Liver (tissue), 9 donors: ENCODE measurements around the gene PCYOX1L. TPM values are rescaled to one million over a fixed set of nuclear protein-coding genes. Genes with fewer than 3 reads are reported as not detected.

Experiments
- DNase-seq: peaks from one replicate; pipeline ENCODE4 v3.0.0-alpha.2; 2017; ENCODE audit warnings: low spot score
- H3K27ac ChIP-seq, 2 donors: one replicate each; pipeline ENCODE4 v1.7.0; 2013; ENCODE audit warnings: inconsistent platforms in 2 of 2, low read length in 2 of 2, control low read depth in 1 of 2, low read depth in 1 of 2, mild to moderate bottlenecking in 1 of 2
- H3K27me3 ChIP-seq, 4 donors: one replicate each; pipeline versions ENCODE4 v1.6.1 to v1.7.0; 2013; ENCODE audit warnings: low read length in 3 of 4, inconsistent platforms in 1 of 4, mild to moderate bottlenecking in 1 of 4, moderate library complexity in 1 of 4; ENCODE audit not compliant: control insufficient read depth in 4 of 4, insufficient read depth in 4 of 4
- H3K36me3 ChIP-seq, 4 donors: one replicate each; pipeline versions ENCODE4 v1.6.1 to v1.7.0; 2013; ENCODE audit warnings: low read length in 3 of 4, mild to moderate bottlenecking in 3 of 4, low read depth in 1 of 4, moderate library complexity in 1 of 4; ENCODE audit not compliant: control insufficient read depth in 4 of 4, insufficient read depth in 3 of 4
- H3K4me1 ChIP-seq, 4 donors: one replicate each; pipeline versions ENCODE4 v1.6.1 to v1.7.0; 2013; ENCODE audit warnings: low read length in 3 of 4, mild to moderate bottlenecking in 3 of 4, moderate library complexity in 1 of 4; ENCODE audit not compliant: control insufficient read depth in 4 of 4, insufficient read depth in 4 of 4
- H3K4me3 ChIP-seq, 3 donors: one replicate each; pipeline versions ENCODE4 v1.6.1 to v1.7.0; 2013; ENCODE audit warnings: low read length in 3 of 3, control low read depth in 1 of 3, low read depth in 1 of 3, mild to moderate bottlenecking in 1 of 3
- H3K9ac ChIP-seq, 2 donors: one replicate each; pipeline ENCODE4 v1.7.0; 2013; ENCODE audit warnings: low read length in 2 of 2, mild to moderate bottlenecking in 2 of 2, moderate library complexity in 2 of 2, control low read depth in 1 of 2, low read depth in 1 of 2
- H3K9me3 ChIP-seq, 4 donors: one replicate each; pipeline versions ENCODE4 v1.6.1 to v1.7.0; 2013; ENCODE audit warnings: low read length in 3 of 4; ENCODE audit not compliant: control insufficient read depth in 4 of 4
- CTCF ChIP-seq: fragments of 150-350 bp; IDR thresholded peaks from 2 replicates; pipeline ENCODE4 v1.5.1; 2017; ENCODE audit warnings: improper control_type of control experiment, low read depth, low read length; ENCODE audit not compliant: missing input control
- EGR1 ChIP-seq, 2 donors: IDR thresholded peaks; 2 replicates each; pipeline ENCODE4 v1.6.1; 2016 to 2018; ENCODE audit warnings: antibody characterized with exemption in 2 of 2, low read depth in 2 of 2
- FOXA1 ChIP-seq: IDR thresholded peaks from 2 replicates; pipeline ENCODE4 v1.6.1; 2016; ENCODE audit warnings: antibody characterized with exemption
- FOXA2 ChIP-seq: IDR thresholded peaks from 2 replicates; pipeline ENCODE4 v1.6.1; 2016; ENCODE audit warnings: antibody characterized with exemption
- GABPA ChIP-seq, 2 donors: IDR thresholded peaks in 1 of 2; conservative IDR thresholded peaks in 1 of 2; 2 replicates each; pipeline ENCODE4 v1.6.1; 2016; ENCODE audit warnings: antibody characterized with exemption in 2 of 2, mild to moderate bottlenecking in 1 of 2, moderate library complexity in 1 of 2
- HNF4A ChIP-seq, 2 donors: conservative IDR thresholded peaks; 2 replicates each; pipeline ENCODE4 v1.6.1; 2016; ENCODE audit warnings: antibody characterized with exemption in 2 of 2, mild to moderate bottlenecking in 2 of 2
- HNF4G ChIP-seq: IDR thresholded peaks from 2 replicates; pipeline ENCODE4 v1.6.1; 2016; ENCODE audit warnings: antibody characterized with exemption
- JUND ChIP-seq, 2 donors: IDR thresholded peaks; 2 replicates each; pipeline ENCODE4 v1.6.1; 2016; ENCODE audit warnings: antibody characterized with exemption in 2 of 2
- NR2F2 ChIP-seq: IDR thresholded peaks from 2 replicates; pipeline ENCODE4 v1.6.1; 2016; ENCODE audit warnings: antibody characterized with exemption
- RAD21 ChIP-seq, 2 donors: IDR thresholded peaks; 2 replicates each; pipeline ENCODE4 v1.6.1; 2016; ENCODE audit warnings: antibody characterized with exemption in 2 of 2, mild to moderate bottlenecking in 2 of 2
- REST ChIP-seq: IDR thresholded peaks from 2 replicates; pipeline ENCODE4 v1.6.1; 2016; ENCODE audit warnings: antibody characterized with exemption, mild to moderate bottlenecking
- RXRA ChIP-seq, 2 donors: IDR thresholded peaks; 2 replicates each; pipeline ENCODE4 v1.6.1; 2017 to 2018; ENCODE audit warnings: antibody characterized with exemption in 2 of 2, mild to moderate bottlenecking in 1 of 2
- SP1 ChIP-seq: IDR thresholded peaks from 2 replicates; pipeline ENCODE4 v1.6.1; 2018; ENCODE audit warnings: antibody characterized with exemption, mild to moderate bottlenecking
- TAF1 ChIP-seq: conservative IDR thresholded peaks from 2 replicates; pipeline ENCODE4 v1.6.1; 2016; ENCODE audit warnings: antibody characterized with exemption, mild to moderate bottlenecking
- YY1 ChIP-seq: IDR thresholded peaks from 2 replicates; pipeline ENCODE4 v1.6.1; 2016; ENCODE audit warnings: antibody characterized with exemption, mild to moderate bottlenecking
- ZBTB33 ChIP-seq: IDR thresholded peaks from 2 replicates; pipeline ENCODE4 v1.6.1; 2016; ENCODE audit warnings: antibody characterized with exemption
- WGBS: extraction: QIAGEN DNeasy Blood & Tissue Kit; methylation state at CpG from one replicate; pipeline ENCODE4 v1.1.7; 2013; 5-methylcytosine and 5-hydroxymethylcytosine counted together
- polyA plus RNA-seq, 2 donors: library from polyadenylated mRNA; stranded (reverse) in 1 of 2; unstranded in 1 of 2; fragments of 200-250 nt in 1 of 2; fragments of >200 nt in 1 of 2; fragmentation: Nextera tagmentation in 1 of 2; extraction: Ambion mirVana in 1 of 2; gene quantifications; one replicate each; pipeline versions ENCODE4 v1.2.1 to v1.2.3, GENCODE V29; 2013 to 2015
- total RNA-seq, 2 donors: library from RNA; depleted of rRNA; stranded (reverse); fragments of >200 nt; gene quantifications; one replicate each; pipeline ENCODE4 v1.2.3, GENCODE V29; 2014
- TF ChIP-seq, protein P1 (sequence below): IDR thresholded peaks from 2 replicates; pipeline ENCODE4 v1.6.1; 2016; ENCODE audit warnings: antibody characterized with exemption
- TF ChIP-seq, protein P2 (sequence below): IDR thresholded peaks from 2 replicates; pipeline ENCODE4 v1.6.1; 2016; ENCODE audit warnings: antibody characterized with exemption
- donor health status: healthy.
- donor health status: healthy.
- donor health status: healthy.
- donor health status: healthy.
- donor health status: healthy.

Gene PCYOX1L
- total and polyA plus RNA-seq, 4 donors, result 0.47 to 4.4 (median 1.1) TPM

DNA sequence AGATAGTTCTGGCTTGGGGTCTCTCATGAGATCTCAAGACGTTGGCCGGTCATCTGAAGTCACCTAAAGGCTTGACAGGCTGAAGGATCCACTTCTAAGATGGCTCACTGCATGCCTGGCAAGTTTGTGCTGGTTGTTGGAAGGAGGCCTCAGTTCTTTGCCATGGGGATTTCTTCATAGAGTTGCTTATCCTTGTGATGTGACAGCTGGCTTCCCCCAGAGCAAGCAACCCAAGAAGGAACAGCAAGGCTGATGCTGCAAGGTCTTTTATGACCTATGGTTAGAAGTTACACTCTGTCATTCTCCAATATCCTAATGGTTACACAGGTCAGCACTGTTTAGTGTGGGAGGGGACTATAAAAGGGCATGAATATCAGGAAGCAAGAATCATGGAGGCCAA lies 33.2 kb upstream of the PCYOX1L start:
- TF ChIP-seq RAD21 (IDR thresholded peaks at IDR 0.05) (no peak), REST (no peak)
- H3K9ac ChIP-seq, result no peak overlapping the region
- H3K27ac ChIP-seq, result no peak overlapping the region
- no peaks in the 10 kb centered on the region for H3K9me3 ChIP-seq
- no peaks in the 10 kb centered on the region for H3K36me3 ChIP-seq
- no peak for DNase-seq
- no peak overlapping the region for H3K4me3 ChIP-seq
- no peaks in the 10 kb centered on the region for H3K27me3 ChIP-seq
- 97% methylated on average over 2 of the region's 2 CpGs for WGBS
- H3K4me1 ChIP-seq, result peaks cover 0 to 10% (median 3%) of the 10 kb centered on the region in 4 donors

DNA sequence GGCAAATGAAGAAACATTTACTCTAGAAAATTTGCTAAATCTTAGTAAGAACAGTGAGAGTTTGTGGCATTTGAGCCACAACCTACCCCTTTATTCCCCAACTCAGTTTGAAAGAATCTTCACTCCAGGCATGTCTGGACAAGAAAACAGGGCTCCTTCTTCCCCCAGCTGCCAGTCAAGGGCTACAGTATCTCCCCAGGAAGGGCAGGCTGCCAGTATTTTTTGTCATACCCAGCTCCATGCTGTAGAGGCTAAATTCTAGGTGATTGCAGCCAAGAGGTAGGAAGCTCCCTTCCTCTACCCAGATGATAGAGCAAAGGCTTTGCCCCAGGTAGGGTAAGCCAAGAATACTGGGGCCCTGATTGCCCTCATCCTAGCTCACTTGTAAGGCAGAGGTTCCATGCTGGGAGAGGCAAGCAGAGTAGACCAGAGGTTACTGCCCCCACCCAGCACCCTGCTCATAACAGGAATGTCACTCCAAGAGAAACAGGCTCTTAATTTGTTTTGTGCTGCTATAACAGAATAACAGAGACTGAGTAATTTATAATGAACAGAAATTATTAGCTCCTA lies 32.6 kb upstream of the PCYOX1L start:
- Histone ChIP-seq H3K27me3 (no peaks in the 10 kb centered on the region), H3K36me3 (no peaks in the 10 kb centered on the region), H3K4me3 (no peak overlapping the region), H3K4me1 (peaks cover 0 to 9% (median 3%) of the 10 kb centered on the region in 4 donors), H3K9ac (no peak overlapping the region), H3K27ac (no peak overlapping the region), H3K9me3 (no peaks in the 10 kb centered on the region)
- no peak for TF ChIP-seq ZBTB33
- no peak for TF ChIP-seq FOXA2
- no peak for TF ChIP-seq SP1
- no peak for TF ChIP-seq CTCF
- TF ChIP-seq TAF1, result no peak
- no peak for TF ChIP-seq FOXA1
- TF ChIP-seq JUND (IDR thresholded peaks at IDR 0.05), result no peak
- TF ChIP-seq GABPA (IDR thresholded peaks at IDR 0.05 in 1 of 2, conservative IDR thresholded peaks at IDR 0.05 in 1 of 2), result no peak
- TF ChIP-seq RXRA (IDR thresholded peaks at IDR 0.05), result no peak
- TF ChIP-seq HNF4A (conservative IDR thresholded peaks at IDR 0.05), result no peak
- TF ChIP-seq, protein P1, sequence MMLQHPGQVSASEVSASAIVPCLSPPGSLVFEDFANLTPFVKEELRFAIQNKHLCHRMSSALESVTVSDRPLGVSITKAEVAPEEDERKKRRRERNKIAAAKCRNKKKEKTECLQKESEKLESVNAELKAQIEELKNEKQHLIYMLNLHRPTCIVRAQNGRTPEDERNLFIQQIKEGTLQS, result no peak
- no peak for TF ChIP-seq HNF4G
- no peak for TF ChIP-seq RAD21 (IDR thresholded peaks at IDR 0.05)
- no peak for TF ChIP-seq EGR1 (IDR thresholded peaks at IDR 0.05; ENCODE audit: low read depth in 2 of 2)
- TF ChIP-seq, protein P2, sequence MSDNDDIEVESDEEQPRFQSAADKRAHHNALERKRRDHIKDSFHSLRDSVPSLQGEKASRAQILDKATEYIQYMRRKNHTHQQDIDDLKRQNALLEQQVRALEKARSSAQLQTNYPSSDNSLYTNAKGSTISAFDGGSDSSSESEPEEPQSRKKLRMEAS, result no peak
- TF ChIP-seq NR2F2, result no peak
- no peak for TF ChIP-seq YY1
- DNase-seq, result no peak
